ENCODE data around the gene ITPRID2. TPM values are rescaled to one million over a fixed set of nuclear protein-coding genes. Genes with fewer than 3 reads are reported as not detected.

Gene ITPRID2
- total RNA-seq, 1 experiment from 2014 or later, result 419 TPM

GRCh38 chr2:181879295-181879694, 12.2 kb upstream of the ITPRID2 start:
- peaks cover 8% of the 10 kb centered on the region; the same call in 1 of the 2 replicates for H3F3A ChIP-seq (ENCODE audit: insufficient read depth, low read depth)
- CTCF ChIA-PET, result no interaction called here
- H3K4me2 ChIP-seq, result no peak overlapping the region
- DNase-seq, result no peak
- H3K4me1 ChIP-seq (replicated peaks; ENCODE audit: insufficient read depth), result peaks cover 20% of the 10 kb centered on the region
- H4K20me1 ChIP-seq (ENCODE audit: insufficient read depth), result no peaks in the 10 kb centered on the region
- no TSS peak for BruUV-seq (replicated peaks)
- H3K27me3 ChIP-seq (ENCODE audit: insufficient read depth, low read depth), result no peaks in the 10 kb centered on the region
- no peak overlapping the region for H2AFZ ChIP-seq
- 0 out of 2 replicates have a peak, but pooled peaks cover 4% of the 10 kb centered on the region for H3K9me2 ChIP-seq (ENCODE audit: insufficient read depth)
- POLR2A ChIA-PET (ENCODE audit: unreplicated experiment), result no interaction called here
- H3K9me3 ChIP-seq (ENCODE audit: insufficient read depth, low read depth), result no peaks in the 10 kb centered on the region
- intact Hi-C loops (cut with micrococcal nuclease; ENCODE audit: unreplicated experiment), result no loop called here
- H3K27ac ChIP-seq, result no peak overlapping the region
- TF ChIP-seq CTCF (conservative IDR thresholded peaks at IDR 0.05), result no peak
- no peak for TF ChIP-seq EZH2 (IDR thresholded peaks at IDR 0.05; ENCODE audit: low read depth)
- no peaks in the 10 kb centered on the region for H3K36me3 ChIP-seq (ENCODE audit: low read depth)
- no peaks in the 10 kb centered on the region for H3K79me2 ChIP-seq (ENCODE audit: low read depth)
- no peak overlapping the region for H3K4me3 ChIP-seq

DNA sequence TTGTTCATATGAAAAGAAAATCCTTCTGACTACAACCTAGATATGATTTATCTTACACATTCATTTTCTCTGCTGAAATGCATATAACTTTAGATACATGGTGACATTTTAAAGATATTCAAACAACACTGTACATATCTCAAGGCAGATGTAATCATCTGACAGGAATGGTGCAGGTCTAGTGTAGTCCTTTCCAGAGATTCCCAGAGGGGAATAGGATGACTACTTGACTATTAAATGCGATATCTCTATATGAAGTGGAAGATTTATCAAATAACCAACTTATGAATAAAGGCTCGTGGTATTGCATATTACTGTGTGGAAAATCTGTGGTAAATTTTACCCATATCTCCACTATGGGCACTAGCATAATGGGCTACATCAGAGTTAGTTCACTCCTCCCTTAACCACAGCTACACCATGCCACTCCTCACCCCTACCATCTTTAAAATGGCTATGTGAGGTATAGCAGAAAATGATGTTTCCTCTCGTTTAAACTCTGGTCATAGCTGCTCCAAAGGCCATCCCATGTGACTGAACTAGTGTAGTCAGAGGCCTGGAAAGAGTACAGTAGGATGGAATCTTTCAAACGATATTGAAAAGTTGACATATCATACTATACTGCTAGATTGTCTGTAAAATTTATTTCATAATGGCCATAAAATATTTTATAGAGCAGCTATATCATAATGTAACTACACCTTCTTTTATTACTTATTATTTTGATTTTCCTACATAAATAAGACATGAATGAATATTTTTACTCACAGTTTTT, 9.1 kb upstream of the ITPRID2 start:
- H2AFZ ChIP-seq, result no peak overlapping the region
- no peaks in the 10 kb centered on the region for H3K9me3 ChIP-seq (ENCODE audit: insufficient read depth, low read depth)
- H3K27me3 ChIP-seq (ENCODE audit: insufficient read depth, low read depth), result no peaks in the 10 kb centered on the region
- no peaks in the 10 kb centered on the region for H3K36me3 ChIP-seq (ENCODE audit: low read depth)
- H3K4me3 ChIP-seq, result no peak overlapping the region
- 0 out of 2 replicates have a peak, but pooled peaks cover 4% of the 10 kb centered on the region for H3K9me2 ChIP-seq (ENCODE audit: insufficient read depth)
- intact Hi-C loops (cut with micrococcal nuclease; ENCODE audit: unreplicated experiment), result no loop called here
- H3K79me2 ChIP-seq (ENCODE audit: low read depth), result no peaks in the 10 kb centered on the region
- H4K20me1 ChIP-seq (ENCODE audit: insufficient read depth), result no peaks in the 10 kb centered on the region
- H3F3A ChIP-seq (ENCODE audit: insufficient read depth, low read depth), result no peaks in the 10 kb centered on the region
- ChIA-PET POLR2A (ENCODE audit: unreplicated experiment) (no interaction called here), CTCF (interaction anchor here (0.6 kb wide), 1 partner anchor 12 kb away, joined by 3 read pairs; no protein-coding TSS in a partner anchor)
- H3K4me1 ChIP-seq (replicated peaks; ENCODE audit: insufficient read depth), result peaks cover 6% of the 10 kb centered on the region
- H3K27ac ChIP-seq, result no peak overlapping the region
- TF ChIP-seq CTCF (conservative IDR thresholded peaks at IDR 0.05) (no peak), EZH2 (IDR thresholded peaks at IDR 0.05; ENCODE audit: low read depth) (no peak)
- H3K4me2 ChIP-seq, result no peak overlapping the region
- DNase-seq, result no peak
- no TSS peak for BruUV-seq (replicated peaks)

DNA sequence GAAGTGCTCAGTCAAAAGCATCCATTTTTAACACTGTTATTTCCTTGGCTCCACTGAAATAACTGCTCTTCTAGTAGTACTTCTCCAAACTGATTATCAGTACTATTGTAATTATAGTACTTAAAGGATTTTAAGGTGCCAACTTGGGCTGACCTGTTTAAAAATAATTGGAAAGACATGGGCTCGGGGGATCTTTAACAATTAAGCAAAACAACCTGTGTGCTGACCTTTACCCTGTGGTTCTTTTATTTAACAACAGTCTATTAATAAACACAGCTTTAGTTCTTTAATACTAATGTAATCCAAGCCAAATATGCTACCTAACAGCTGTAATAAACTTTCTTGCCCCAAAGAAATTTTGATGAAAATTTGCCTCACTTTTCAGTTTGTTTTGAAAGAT, 6.9 kb upstream of the ITPRID2 start:
- Histone ChIP-seq H3K9me3 (ENCODE audit: insufficient read depth, low read depth) (no peaks in the 10 kb centered on the region), H3K27me3 (ENCODE audit: insufficient read depth, low read depth) (no peaks in the 10 kb centered on the region), H3K4me1 (replicated peaks; ENCODE audit: insufficient read depth) (no peaks in the 10 kb centered on the region), H3K9me2 (ENCODE audit: insufficient read depth) (no peaks in the 10 kb centered on the region), H3K36me3 (ENCODE audit: low read depth) (no peaks in the 10 kb centered on the region), H3K27ac (no peak overlapping the region), H3K4me2 (no peak overlapping the region), H3K79me2 (ENCODE audit: low read depth) (no peaks in the 10 kb centered on the region), H3F3A (ENCODE audit: insufficient read depth, low read depth) (no peaks in the 10 kb centered on the region), H2AFZ (no peak overlapping the region), H3K4me3 (no peak overlapping the region), H4K20me1 (ENCODE audit: insufficient read depth) (no peaks in the 10 kb centered on the region)
- TF ChIP-seq CTCF (conservative IDR thresholded peaks at IDR 0.05) (no peak), EZH2 (IDR thresholded peaks at IDR 0.05; ENCODE audit: low read depth) (no peak)
- ChIA-PET CTCF (no interaction called here), POLR2A (ENCODE audit: unreplicated experiment) (no interaction called here)
- intact Hi-C loops (cut with micrococcal nuclease; ENCODE audit: unreplicated experiment), result no loop called here
- no peak for DNase-seq
- no TSS peak for BruUV-seq (replicated peaks)

Data from PC-9 (cell line).